IMR-90 (cell line): ENCODE results near the gene GJA4.

ENCODE experiments used
- CEBPB ChIP-seq: IDR thresholded peaks from 2 replicates; pipeline ENCODE4 v1.6.1; 2012; ENCODE audit warnings: low read depth, low read length, improper control_type of control experiment
- CTCF ChIP-seq: conservative IDR thresholded peaks from 2 replicates; pipeline ENCODE4 v1.5.1; 2012; ENCODE audit warnings: mild to moderate bottlenecking, low read depth, low read length, improper control_type of control experiment

GRCh38 chr1:34794001-34794789, 1.4 kb downstream of the GJA4 start:
- TF ChIP-seq CTCF: no peak
- TF ChIP-seq CEBPB: no peak
